Measurements from ENCODE around the gene IPO9. TPM values are rescaled to one million over a fixed set of nuclear protein-coding genes. Genes with fewer than 3 reads are reported as not detected.
A peak's percentile ranks its signal among the peaks of the same experiment; 100 is the strongest.

The IPO9 gene
- total and polyA plus RNA-seq, 2 of the 4 experiments (the other 2 are of a cell fraction) = 14.0 to 23.4 TPM

DNA sequence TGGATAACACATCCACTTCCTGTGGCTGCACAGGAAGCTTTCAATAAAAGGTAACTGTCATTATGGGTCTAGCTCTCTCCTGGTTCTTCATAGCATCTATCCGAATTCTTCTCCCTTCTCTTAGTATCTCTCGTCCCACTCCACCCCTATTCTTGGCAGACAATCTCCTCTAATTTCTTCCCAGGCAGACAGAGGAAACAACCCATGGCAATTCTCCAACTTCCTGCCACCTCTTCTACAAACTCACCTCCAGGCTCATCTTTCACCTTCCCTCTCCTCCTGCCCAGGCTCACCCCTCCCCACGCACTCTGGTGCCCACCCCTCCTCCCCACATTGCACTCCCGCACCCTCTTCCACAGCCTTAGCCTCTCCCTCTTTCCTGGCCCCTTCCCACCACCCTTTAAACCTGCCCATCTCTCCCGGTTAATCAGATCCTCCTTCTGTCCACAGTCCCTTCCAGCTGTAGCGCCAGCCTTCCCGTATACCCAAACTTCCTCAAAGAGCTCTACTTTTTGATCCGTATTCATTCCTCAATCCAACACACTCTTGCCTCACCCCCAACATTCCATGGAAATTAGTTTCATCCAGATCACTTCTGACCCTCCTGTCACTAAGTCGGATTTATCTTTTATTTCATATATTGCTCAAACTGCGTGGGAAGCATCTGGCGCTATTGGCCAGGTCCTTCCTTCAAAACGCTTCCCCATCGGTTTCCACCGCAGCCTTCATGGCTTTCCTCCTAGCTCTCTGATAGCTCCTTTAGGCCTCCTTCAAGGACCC is 85.7 kb downstream of the IPO9 start:
- DNase-seq = peak; percentile 36
- Histone ChIP-seq H4K8ac (ENCODE audit: low read depth in 2 of 2, low read length in 2 of 2) (peak overlapping the region; percentile 14 to 57; a peak in 3 of 4 replicates), H4K5ac (ENCODE audit: low read depth, low read length) (peak overlapping the region; percentile 19; the same call in 1 of the 2 replicates), H2AK9ac (replicated peaks; ENCODE audit: low read depth, low read length, poor library complexity) (peak overlapping the region; percentile 85), H3K9ac (ENCODE audit: low read depth, low read length) (no peak overlapping the region), H3K4me2 (ENCODE audit: low read depth, low read length) (no peak overlapping the region), H3K4me1 (ENCODE audit: control insufficient read depth, insufficient read depth, low read length) (peaks cover 43% of the 10 kb centered on the region), H2BK20ac (ENCODE audit: low read depth, low read length) (peak overlapping the region; percentile 72), H3K4ac (ENCODE audit: low read depth, low read length) (peak overlapping the region; percentile 98), H3K27me3 (ENCODE audit: control insufficient read depth, insufficient read depth, low read length) (no peaks in the 10 kb centered on the region), H3K9me1 (ENCODE audit: insufficient read depth, low read length) (peaks cover 54% of the 10 kb centered on the region), H3K18ac (ENCODE audit: low read depth, low read length) (peak overlapping the region; percentile 9; the same call in 1 of the 2 replicates), H2BK5ac (ENCODE audit: low read depth, low read length, poor library complexity, severe bottlenecking) (peak overlapping the region; percentile 43), H3K79me1 (ENCODE audit: low read depth in 1 of 2, low read length in 2 of 2) (peaks cover 48 to 81% of the 10 kb centered on the region in 2 experiments), H3K4me3 (ENCODE audit: insufficient read depth, low read depth, low read length) (no peak overlapping the region), H3K27ac (ENCODE audit: insufficient read depth, low read length) (peak overlapping the region; percentile 31; the same call in 1 of the 2 replicates), H2AK5ac (ENCODE audit: low read depth, low read length) (peak overlapping the region; percentile 86), H3K36me3 (ENCODE audit: control insufficient read depth, insufficient read depth, low read length) (peaks cover 13% of the 10 kb centered on the region), H2BK120ac (ENCODE audit: low read depth, low read length) (peak overlapping the region; percentile 41), H3K9me3 (ENCODE audit: control insufficient read depth, insufficient read depth, low read length) (no peaks in the 10 kb centered on the region), H4K91ac (ENCODE audit: insufficient read depth, low read depth, low read length) (peak overlapping the region; percentile 68), H3K23ac (ENCODE audit: low read depth, low read length) (peak overlapping the region; percentile 45), H2AFZ (replicated peaks; ENCODE audit: low read length, poor library complexity) (no peak overlapping the region), H3K14ac (replicated peaks; ENCODE audit: low read depth, low read length) (peak overlapping the region; percentile 45), H3K56ac (ENCODE audit: extremely low read depth, insufficient read depth, low read length) (no peak overlapping the region), H2BK15ac (ENCODE audit: low read depth, low read length) (peak overlapping the region; percentile 81; the same call in 2 of the 3 replicates), H4K20me1 (ENCODE audit: insufficient read depth, low read length) (peaks cover 5% of the 10 kb centered on the region; the same call in 1 of the 2 replicates)
- BruUV-seq (replicated peaks) = no TSS peak
- dilution Hi-C loops (cut with HindIII; ENCODE audit: low sequenced_read_pairs, unreplicated experiment) (no loop called here), intact Hi-C loops (cut with micrococcal nuclease) (no loop called here), in situ Hi-C loops (cut with MboI; ENCODE audit: low sequenced_read_pairs) (no loop called here)
- TF ChIP-seq CEBPB (IDR thresholded peaks at IDR 0.05; ENCODE audit: low read depth, low read length) (peak; percentile 34; the same call in 1 of the 2 replicates), RFX5 (IDR thresholded peaks at IDR 0.05; ENCODE audit: low read depth, low read length) (no peak), NFE2L2 (IDR thresholded peaks at IDR 0.05; ENCODE audit: low read depth, low read length) (no peak)
- TF ChIP-seq, protein P1, sequence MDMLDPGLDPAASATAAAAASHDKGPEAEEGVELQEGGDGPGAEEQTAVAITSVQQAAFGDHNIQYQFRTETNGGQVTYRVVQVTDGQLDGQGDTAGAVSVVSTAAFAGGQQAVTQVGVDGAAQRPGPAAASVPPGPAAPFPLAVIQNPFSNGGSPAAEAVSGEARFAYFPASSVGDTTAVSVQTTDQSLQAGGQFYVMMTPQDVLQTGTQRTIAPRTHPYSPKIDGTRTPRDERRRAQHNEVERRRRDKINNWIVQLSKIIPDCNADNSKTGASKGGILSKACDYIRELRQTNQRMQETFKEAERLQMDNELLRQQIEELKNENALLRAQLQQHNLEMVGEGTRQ (IDR thresholded peaks at IDR 0.05; ENCODE audit: low read depth, low read length) = no peak
- POLR2A ChIA-PET (ENCODE audit: unreplicated experiment) = no interaction called here
- ATAC-seq (ENCODE audit: low read depth) = no peak
- CTCF ChIA-PET = interaction anchor here (0.7 to 1.0 kb wide), 2 partner anchors 32 to 58 kb away, joined by 3 to 6 read pairs; partner anchors contain the start of gene LMOD1
- 59% methylated on average over 7 of the region's 14 CpGs; no CpG with 5 or more reads in 1 of the 2 experiments for WGBS, 2 experiments (ENCODE audit: extremely low coverage in 2 of 2, insufficient read length in 1 of 2)
